Measurements from ENCODE around the gene GAS2. TPM values are rescaled to one million over a fixed set of nuclear protein-coding genes. Genes with fewer than 3 reads are reported as not detected.

The GAS2 gene
- polyA plus RNA-seq, 2 of the 4 experiments (the other 2 are of a cell fraction): 0.84 to 1.0 TPM

DNA sequence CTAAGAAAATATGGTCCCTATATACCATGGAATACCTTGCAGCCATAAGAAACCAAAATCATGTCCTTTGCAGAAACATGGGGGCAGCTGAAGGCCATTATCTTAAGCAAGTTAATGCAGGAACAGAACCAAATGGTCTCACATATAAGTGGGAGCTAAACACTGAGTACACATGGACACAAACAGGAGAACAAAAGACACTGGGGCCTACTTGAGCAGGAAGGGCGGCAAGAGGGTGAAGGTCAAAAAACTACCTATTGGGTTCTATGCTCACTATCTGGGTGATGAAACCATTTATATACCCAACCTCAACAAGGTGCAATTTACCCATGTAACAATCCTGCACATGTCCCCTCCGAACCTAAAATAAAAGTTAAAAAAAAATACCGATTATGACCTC lies 22.5 kb downstream of the GAS2 start:
- Histone ChIP-seq H3K4me3 (no peak overlapping the region), H3K4me1 (no peaks in the 10 kb centered on the region), H3K9me3 (no peaks in the 10 kb centered on the region), H3K27ac (no peak overlapping the region), H3K4me2 (no peak overlapping the region)
- no peak for ATAC-seq
- no peak for FAIRE-seq
- TF ChIP-seq MAFK (IDR thresholded peaks at IDR 0.05; ENCODE audit: partially characterized antibody) (no peak), POLR2A (IDR thresholded peaks at IDR 0.05; ENCODE audit: low read length) (no peak), EHF (CRISPR knock-in tag; IDR thresholded peaks at IDR 0.05) (no peak), KDM1A (IDR thresholded peaks at IDR 0.05; ENCODE audit: low read depth) (no peak), ZNF302 (CRISPR knock-in tag; IDR thresholded peaks at IDR 0.05) (no peak), HOXB13 (CRISPR knock-in tag; IDR thresholded peaks at IDR 0.05; ENCODE audit: low read depth) (no peak), FOSB (CRISPR knock-in tag; IDR thresholded peaks at IDR 0.05) (no peak), ZC3H11A (IDR thresholded peaks at IDR 0.05) (no peak), HEYL (CRISPR knock-in tag; IDR thresholded peaks at IDR 0.05) (no peak), PBX3 (IDR thresholded peaks at IDR 0.05) (no peak), HOXA7 (CRISPR knock-in tag; IDR thresholded peaks at IDR 0.05) (no peak), BCL3 (IDR thresholded peaks at IDR 0.05) (no peak), POLR2AphosphoS2 (conservative IDR thresholded peaks at IDR 0.05; ENCODE audit: low read length) (no peak), CHD2 (IDR thresholded peaks at IDR 0.05; ENCODE audit: low read length, partially characterized antibody) (no peak), KDM5A (IDR thresholded peaks at IDR 0.05) (no peak), RFX5 (IDR thresholded peaks at IDR 0.05) (no peak)
- TF ChIP-seq, protein P1, sequence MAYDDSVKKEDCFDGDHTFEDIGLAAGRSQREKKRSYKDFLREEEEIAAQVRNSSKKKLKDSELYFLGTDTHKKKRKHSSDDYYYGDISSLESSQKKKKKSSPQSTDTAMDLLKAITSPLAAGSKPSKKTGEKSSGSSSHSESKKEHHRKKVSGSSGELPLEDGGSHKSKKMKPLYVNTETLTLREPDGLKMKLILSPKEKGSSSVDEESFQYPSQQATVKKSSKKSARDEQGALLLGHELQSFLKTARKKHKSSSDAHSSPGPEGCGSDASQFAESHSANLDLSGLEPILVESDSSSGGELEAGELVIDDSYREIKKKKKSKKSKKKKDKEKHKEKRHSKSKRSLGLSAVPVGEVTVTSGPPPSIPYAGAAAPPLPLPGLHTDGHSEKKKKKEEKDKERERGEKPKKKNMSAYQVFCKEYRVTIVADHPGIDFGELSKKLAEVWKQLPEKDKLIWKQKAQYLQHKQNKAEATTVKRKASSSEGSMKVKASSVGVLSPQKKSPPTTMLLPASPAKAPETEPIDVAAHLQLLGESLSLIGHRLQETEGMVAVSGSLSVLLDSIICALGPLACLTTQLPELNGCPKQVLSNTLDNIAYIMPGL (CRISPR knock-in tag; IDR thresholded peaks at IDR 0.05; ENCODE audit: borderline replicate concordance): no peak
- TF ChIP-seq, protein P2, sequence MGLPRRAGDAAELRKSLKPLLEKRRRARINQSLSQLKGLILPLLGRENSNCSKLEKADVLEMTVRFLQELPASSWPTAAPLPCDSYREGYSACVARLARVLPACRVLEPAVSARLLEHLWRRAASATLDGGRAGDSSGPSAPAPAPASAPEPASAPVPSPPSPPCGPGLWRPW (IDR thresholded peaks at IDR 0.05): no peak
- TF ChIP-seq, protein P3, sequence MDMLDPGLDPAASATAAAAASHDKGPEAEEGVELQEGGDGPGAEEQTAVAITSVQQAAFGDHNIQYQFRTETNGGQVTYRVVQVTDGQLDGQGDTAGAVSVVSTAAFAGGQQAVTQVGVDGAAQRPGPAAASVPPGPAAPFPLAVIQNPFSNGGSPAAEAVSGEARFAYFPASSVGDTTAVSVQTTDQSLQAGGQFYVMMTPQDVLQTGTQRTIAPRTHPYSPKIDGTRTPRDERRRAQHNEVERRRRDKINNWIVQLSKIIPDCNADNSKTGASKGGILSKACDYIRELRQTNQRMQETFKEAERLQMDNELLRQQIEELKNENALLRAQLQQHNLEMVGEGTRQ (IDR thresholded peaks at IDR 0.05): no peak
- TF ChIP-seq, protein P4, sequence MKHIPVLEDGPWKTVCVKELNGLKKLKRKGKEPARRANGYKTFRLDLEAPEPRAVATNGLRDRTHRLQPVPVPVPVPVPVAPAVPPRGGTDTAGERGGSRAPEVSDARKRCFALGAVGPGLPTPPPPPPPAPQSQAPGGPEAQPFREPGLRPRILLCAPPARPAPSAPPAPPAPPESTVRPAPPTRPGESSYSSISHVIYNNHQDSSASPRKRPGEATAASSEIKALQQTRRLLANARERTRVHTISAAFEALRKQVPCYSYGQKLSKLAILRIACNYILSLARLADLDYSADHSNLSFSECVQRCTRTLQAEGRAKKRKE (CRISPR knock-in tag; IDR thresholded peaks at IDR 0.05; ENCODE audit: low read depth): no peak
- WGBS (ENCODE audit: missing lambda C conversion rate): 35% methylated on average over 3 of the region's 3 CpGs
- CTCF ChIA-PET: no interaction called here
- DNase-seq (ENCODE audit: low read depth in 1 of 2, low spot score in 1 of 2): no peak
- POLR2A ChIA-PET: no interaction called here

DNA sequence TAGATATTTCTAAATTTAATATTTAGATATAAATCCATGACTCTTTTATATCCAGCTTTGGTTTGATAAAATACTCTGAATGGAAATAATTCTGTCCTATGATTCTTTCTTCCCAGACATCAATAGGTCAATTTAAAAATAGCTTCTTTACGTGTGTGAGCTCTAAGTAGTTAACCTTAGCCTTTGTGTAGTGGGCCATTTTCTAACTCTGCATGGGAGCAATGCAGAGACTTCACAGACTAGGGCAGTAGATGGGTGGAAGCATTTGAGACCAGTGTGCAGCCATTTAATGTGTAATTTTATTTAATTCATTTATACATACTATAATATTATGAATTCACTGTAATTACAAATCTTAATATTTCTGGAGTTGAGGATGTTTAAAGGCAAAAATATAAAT lies 23.8 kb downstream of the GAS2 start:
- no peak overlapping the region for H3K4me2 ChIP-seq
- H3K9me3 ChIP-seq: no peaks in the 10 kb centered on the region
- no peak overlapping the region for H3K27ac ChIP-seq
- DNase-seq (ENCODE audit: low read depth in 1 of 2, low spot score in 1 of 2) (no peak), FAIRE-seq (no peak), ATAC-seq (no peak)
- ChIA-PET POLR2A (no interaction called here), CTCF (interaction anchor here (0.7 kb wide), 1 partner anchor 41 kb away, joined by 3 read pairs; no protein-coding TSS in a partner anchor)
- no peaks in the 10 kb centered on the region for H3K4me1 ChIP-seq
- H3K4me3 ChIP-seq: no peak overlapping the region
- 26% methylated on average over 1 of the region's 1 CpG for WGBS (ENCODE audit: missing lambda C conversion rate)
- no peak for TF ChIP-seq REST (IDR thresholded peaks at IDR 0.05)
- TF ChIP-seq RAD21 (conservative IDR thresholded peaks at IDR 0.05 in 1 of 2, IDR thresholded peaks at IDR 0.05 in 1 of 2): no peak
- no peak for TF ChIP-seq BCL3 (IDR thresholded peaks at IDR 0.05)
- no peak for TF ChIP-seq POLR2AphosphoS2 (conservative IDR thresholded peaks at IDR 0.05; ENCODE audit: low read length)
- TF ChIP-seq SMC3 (IDR thresholded peaks at IDR 0.05): no peak
- TF ChIP-seq MYC (IDR thresholded peaks at IDR 0.05; ENCODE audit: borderline replicate concordance, low read length): no peak
- TF ChIP-seq FOSL2 (IDR thresholded peaks at IDR 0.05): no peak
- TF ChIP-seq FOSL2 (CRISPR knock-in tag; IDR thresholded peaks at IDR 0.05): no peak
- TF ChIP-seq, protein P3 (IDR thresholded peaks at IDR 0.05): no peak

Measured in A549 (cell line).